ENCODE results near the gene PRSS35. TPM values are rescaled to one million over a fixed set of nuclear protein-coding genes. Genes with fewer than 3 reads are reported as not detected.
A peak's percentile ranks its signal among the peaks of the same experiment; 100 is the strongest.

Gene PRSS35
- total and polyA plus RNA-seq, 2 of the 13 experiments (the other 11 are each of a cell fraction or from before 2014, with no cell fraction given): not detected

DNA sequence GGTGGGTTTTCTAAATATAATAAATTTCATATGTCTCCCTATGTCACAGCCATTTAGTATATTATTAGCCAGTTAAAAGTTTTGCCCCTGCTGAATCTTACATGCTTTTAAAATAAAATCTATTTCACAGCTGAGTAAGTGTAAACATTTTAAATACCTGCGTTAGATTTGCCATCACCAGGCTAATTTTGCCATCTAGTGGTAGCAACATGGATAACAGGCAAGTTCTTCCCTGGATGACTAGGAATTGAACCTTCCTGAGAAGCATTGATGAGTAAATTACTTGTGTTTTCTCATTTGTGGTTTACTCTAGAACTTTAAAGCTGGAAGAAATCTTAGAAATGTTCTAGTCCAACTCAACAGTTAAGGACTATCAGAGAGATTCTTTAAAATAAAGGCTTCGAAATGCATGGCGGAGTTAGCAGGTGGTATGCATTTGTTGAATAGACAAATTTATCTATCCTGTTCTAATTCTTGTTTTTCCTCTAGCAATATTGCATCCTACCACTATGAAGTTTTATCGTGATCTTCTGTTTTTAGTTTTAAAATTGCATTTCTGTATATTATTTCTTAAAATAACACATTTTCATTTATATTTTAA lies 2.6 kb downstream of the PRSS35 start:
- Histone ChIP-seq H3K4me3 (replicated peaks in 1 of 3; ENCODE audit: insufficient read depth in 1 of 3, low read depth in 2 of 3, low read length in 3 of 3) (no peak overlapping the region), H3K79me2 (ENCODE audit: insufficient read depth, low read length) (no peaks in the 10 kb centered on the region), H2AFZ (ENCODE audit: low read length) (no peak overlapping the region), H4K20me1 (ENCODE audit: insufficient read depth, low read length) (no peaks in the 10 kb centered on the region), H3K4me1 (ENCODE audit: insufficient read depth, low read length) (0 out of 2 replicates have a peak, but pooled peaks cover 14% of the 10 kb centered on the region), H3K9ac (ENCODE audit: insufficient read depth, low read depth, low read length) (no peak overlapping the region), H3K9me3 (ENCODE audit: low read length) (no peaks in the 10 kb centered on the region), H3K4me2 (ENCODE audit: low read depth, low read length) (no peak overlapping the region), H3K27me3 (ENCODE audit: control insufficient read depth in 1 of 2, insufficient read depth in 2 of 2, low read length in 2 of 2) (peaks cover 0 to 14% of the 10 kb centered on the region in 2 experiments; a peak in 2 of 5 replicates), H3K36me3 (replicated peaks in 1 of 2; ENCODE audit: control insufficient read depth in 1 of 2, insufficient read depth in 2 of 2, low read length in 2 of 2) (no peaks in the 10 kb centered on the region), H3K27ac (ENCODE audit: extremely low read length, insufficient read depth, low read length) (no peak overlapping the region)
- ATAC-seq: peak; percentile 37; the same call in 1 of the 3 replicates
- BruUV-seq (replicated peaks): no TSS peak
- FAIRE-seq: peak; percentile 54
- intact Hi-C loops (cut with micrococcal nuclease; ENCODE audit: unreplicated experiment) (loop anchor here (1.0 to 10.0 kb wide), 5 partner anchors 97 to 1260 kb away; partner anchors contain the start of genes DOP1A and UBE3D), in situ Hi-C loops (cut with HindIII; ENCODE audit: extremely low pct_ligation_motif_present, low pct_unique_long_range_greater_than_20kb) (loop anchor here (5.0 to 25.0 kb wide), 4 partner anchors 98 to 1253 kb away; partner anchors contain the start of genes DOP1A and UBE3D)
- peak; percentile 83 for TF ChIP-seq STAG1 (CRISPR knock-in tag; IDR thresholded peaks at IDR 0.05)
- TF ChIP-seq, protein P1, sequence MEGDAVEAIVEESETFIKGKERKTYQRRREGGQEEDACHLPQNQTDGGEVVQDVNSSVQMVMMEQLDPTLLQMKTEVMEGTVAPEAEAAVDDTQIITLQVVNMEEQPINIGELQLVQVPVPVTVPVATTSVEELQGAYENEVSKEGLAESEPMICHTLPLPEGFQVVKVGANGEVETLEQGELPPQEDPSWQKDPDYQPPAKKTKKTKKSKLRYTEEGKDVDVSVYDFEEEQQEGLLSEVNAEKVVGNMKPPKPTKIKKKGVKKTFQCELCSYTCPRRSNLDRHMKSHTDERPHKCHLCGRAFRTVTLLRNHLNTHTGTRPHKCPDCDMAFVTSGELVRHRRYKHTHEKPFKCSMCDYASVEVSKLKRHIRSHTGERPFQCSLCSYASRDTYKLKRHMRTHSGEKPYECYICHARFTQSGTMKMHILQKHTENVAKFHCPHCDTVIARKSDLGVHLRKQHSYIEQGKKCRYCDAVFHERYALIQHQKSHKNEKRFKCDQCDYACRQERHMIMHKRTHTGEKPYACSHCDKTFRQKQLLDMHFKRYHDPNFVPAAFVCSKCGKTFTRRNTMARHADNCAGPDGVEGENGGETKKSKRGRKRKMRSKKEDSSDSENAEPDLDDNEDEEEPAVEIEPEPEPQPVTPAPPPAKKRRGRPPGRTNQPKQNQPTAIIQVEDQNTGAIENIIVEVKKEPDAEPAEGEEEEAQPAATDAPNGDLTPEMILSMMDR (CRISPR knock-in tag; IDR thresholded peaks at IDR 0.05): peak; percentile 76
- TF ChIP-seq SMC3 (IDR thresholded peaks at IDR 0.05; ENCODE audit: low read length): peak; percentile 64
- peak; percentile 45; the same call in 1 of the 2 replicates for TF ChIP-seq RAD21 (CRISPR knock-in tag; IDR thresholded peaks at IDR 0.05)
- TF ChIP-seq FOXC1 (CRISPR knock-in tag; IDR thresholded peaks at IDR 0.05; ENCODE audit: borderline replicate concordance): no peak
- TF ChIP-seq, protein P2, sequence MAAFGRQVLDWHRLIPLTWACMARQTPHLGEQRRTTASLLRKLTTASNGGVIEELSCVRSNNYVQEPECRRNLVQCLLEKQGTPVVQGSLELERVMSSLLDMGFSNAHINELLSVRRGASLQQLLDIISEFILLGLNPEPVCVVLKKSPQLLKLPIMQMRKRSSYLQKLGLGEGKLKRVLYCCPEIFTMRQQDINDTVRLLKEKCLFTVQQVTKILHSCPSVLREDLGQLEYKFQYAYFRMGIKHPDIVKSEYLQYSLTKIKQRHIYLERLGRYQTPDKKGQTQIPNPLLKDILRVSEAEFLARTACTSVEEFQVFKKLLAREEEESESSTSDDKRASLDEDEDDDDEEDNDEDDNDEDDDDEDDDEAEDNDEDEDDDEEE (CRISPR knock-in tag; IDR thresholded peaks at IDR 0.05): no peak
- WGBS (ENCODE audit: low lambda C conversion rate): 30% methylated on average over 4 of the region's 4 CpGs
- POLR2A ChIA-PET: no interaction called here
- CTCF ChIA-PET (ENCODE audit: low intra/inter-chr PET ratio, low total read pairs): interaction anchor here (1.7 to 2.1 kb wide), 2 partner anchors 97 to 293 kb away, joined by 12 to 18 read pairs; no protein-coding TSS in a partner anchor
- peak; percentile 29 for DNase-seq (ENCODE audit: low spot score)

Data from HepG2 (cell line).